A549 (cell line): ENCODE data around the gene HP1BP3. TPM values are rescaled to one million over a fixed set of nuclear protein-coding genes. Genes with fewer than 3 reads are reported as not detected.

Experiments used
- ATAC-seq, 2 experiments: fragments of 200-7000 bp in 1 of 2; fragments of >200 bp in 1 of 2; cut with Nextera tagmentation in 1 of 2; cut with Tn5 transposase in 1 of 2; 3 replicates each; pipeline versions ENCODE4 v1.8.0 to v1.9.1; 2018 to 2020; ENCODE audit warnings: mild to moderate bottlenecking in 1 of 2, moderate library complexity in 1 of 2
- CTCF ChIA-PET: fragments of 300-600 bp; sonication (Branson Sonifier 250); formaldehyde crosslinking; extraction: SDS; loops from one replicate; lab custom pipeline; 2021; ENCODE audit warnings: antibody characterized with exemption, inconsistent platforms; lab: Yijun Ruan, JAX
- POLR2A ChIA-PET: fragments of 350-600 bp; formaldehyde crosslinking; extraction: SDS; loops from one replicate; lab custom pipeline; 2021; ENCODE audit warnings: antibody characterized with exemption, inconsistent platforms; lab: Yijun Ruan, JAX
- DNase-seq, 2 experiments: peaks; one replicate each; pipeline versions ENCODE4 v3.0.0 to v3.0.0-alpha.2; 2011 to 2016; ENCODE audit warnings: low read depth in 1 of 2, low spot score in 1 of 2
- FAIRE-seq: peaks from 2 replicates; lab custom pipeline; 2011; peaks lifted over from hg19 to GRCh38; lab: Jason Lieb, UNC
- H3K27ac ChIP-seq, 2 experiments: fragments of >200 bp; sonication (Bioruptor Twin); formaldehyde crosslinking; 3 replicates each; pipeline ENCODE4 v1.5.1; 2016 to 2017
- H3K4me1 ChIP-seq: fragments of >200 bp; sonication (Bioruptor Twin); formaldehyde crosslinking; 3 replicates; pipeline ENCODE4 v1.6.1; 2016
- H3K4me2 ChIP-seq: fragments of >200 bp; sonication (Bioruptor Twin); formaldehyde crosslinking; 3 replicates; pipeline ENCODE4 v1.6.1; 2016
- H3K4me3 ChIP-seq: fragments of >200 bp; sonication (Bioruptor Twin); formaldehyde crosslinking; 3 replicates; pipeline ENCODE4 v1.5.1; 2016
- H3K9me3 ChIP-seq: fragments of >200 bp; sonication (Bioruptor Twin); formaldehyde crosslinking; 3 replicates; pipeline ENCODE4 v1.6.1; 2016
- BHLHE40 ChIP-seq: IDR thresholded peaks from 2 replicates; pipeline ENCODE4 v1.6.1; 2012; ENCODE audit warnings: low read depth, low read length, inconsistent platforms
- CEBPB ChIP-seq, 2 experiments: fragments of >200 bp in 1 of 2; sonication (Bioruptor Twin) in 1 of 2; formaldehyde crosslinking in 1 of 2; IDR thresholded peaks; 2 replicates each; pipeline ENCODE4 v1.6.1; 2012 to 2016
- CHD2 ChIP-seq: fragments of 150-350 bp; IDR thresholded peaks from 2 replicates; pipeline ENCODE4 v1.6.1; 2014; ENCODE audit warnings: low read length; ENCODE audit not compliant: partially characterized antibody
- E2F6 ChIP-seq: IDR thresholded peaks from 2 replicates; pipeline ENCODE4 v1.6.1; 2012; ENCODE audit warnings: low read depth, borderline replicate concordance
- ESRRA ChIP-seq: fragments of 150-350 bp; IDR thresholded peaks from 2 replicates; pipeline ENCODE4 v1.6.1; 2014; ENCODE audit warnings: mild to moderate bottlenecking, low read length, borderline replicate concordance
- FOSL2 ChIP-seq, 2 experiments: fragments of 450-650 bp in 1 of 2; fragments of >200 bp in 1 of 2; sonication (Bioruptor Twin) in 1 of 2; formaldehyde crosslinking; IDR thresholded peaks; 2 replicates each; pipeline versions ENCODE4 v1.5.0 to v1.6.1; 2016 to 2020; ENCODE audit warnings: mild to moderate bottlenecking in 1 of 2, moderate library complexity in 1 of 2
- FOXS1 ChIP-seq: fragments of 250-450 bp; sonication (Bioruptor Pico); IDR thresholded peaks from 2 replicates; pipeline ENCODE4 v1.5.0; 2020; ENCODE audit warnings: mild to moderate bottlenecking, moderate library complexity
- GATA3 ChIP-seq: IDR thresholded peaks from 2 replicates; pipeline ENCODE4 v1.6.1; 2012; ENCODE audit warnings: borderline replicate concordance
- HDAC2 ChIP-seq: fragments of 200-600 bp; sonication (generic); IDR thresholded peaks from 2 replicates; pipeline ENCODE4 v1.6.1; 2016
- HEYL ChIP-seq: fragments of 250-450 bp; sonication (Bioruptor Pico); IDR thresholded peaks from 2 replicates; pipeline ENCODE4 v1.8.0; 2021; ENCODE audit warnings: mild to moderate bottlenecking, moderate library complexity
- KDM1A ChIP-seq: fragments of 200-600 bp; sonication (generic); IDR thresholded peaks from 2 replicates; pipeline ENCODE4 v1.6.1; 2016; ENCODE audit warnings: low read depth, mild to moderate bottlenecking
- MAX ChIP-seq: IDR thresholded peaks from 2 replicates; pipeline ENCODE4 v1.6.1; 2012
- MYC ChIP-seq: IDR thresholded peaks from 2 replicates; pipeline ENCODE4 v1.6.1; 2012; ENCODE audit warnings: mild to moderate bottlenecking, inconsistent platforms, low read length, improper control_type of control experiment, borderline replicate concordance
- NPAS2 ChIP-seq: fragments of 250-450 bp; sonication (Bioruptor Pico); IDR thresholded peaks from 2 replicates; pipeline ENCODE4 v1.8.0; 2022; ENCODE audit warnings: mild to moderate bottlenecking, moderate library complexity, borderline replicate concordance
- NR3C1 ChIP-seq: fragments of >200 bp; sonication (Bioruptor Twin); formaldehyde crosslinking; IDR thresholded peaks from 3 replicates; pipeline ENCODE4 v1.6.1; 2017
- PBX3 ChIP-seq: IDR thresholded peaks from 2 replicates; pipeline ENCODE4 v1.6.1; 2012
- POLR2A ChIP-seq: IDR thresholded peaks from 2 replicates; pipeline ENCODE4 v1.6.1; 2012; ENCODE audit warnings: mild to moderate bottlenecking, low read length
- RAD21 ChIP-seq, 2 experiments: fragments of >200 bp in 1 of 2; sonication (Bioruptor Twin) in 1 of 2; formaldehyde crosslinking in 1 of 2; IDR thresholded peaks in 1 of 2; conservative IDR thresholded peaks in 1 of 2; 2 replicates in 1 of 2; 3 replicates in 1 of 2; pipeline ENCODE4 v1.6.1; 2012 to 2018; ENCODE audit warnings: inconsistent platforms in 1 of 2
- RCOR1 ChIP-seq: fragments of 150-350 bp; IDR thresholded peaks from 2 replicates; pipeline ENCODE4 v1.6.1; 2014; ENCODE audit warnings: antibody characterized with exemption, low read length, low read depth
- SMC3 ChIP-seq: fragments of >200 bp; sonication (Bioruptor Twin); formaldehyde crosslinking; IDR thresholded peaks from 3 replicates; pipeline ENCODE4 v1.6.1; 2018; ENCODE audit warnings: inconsistent platforms
- ZC3H11A ChIP-seq: fragments of 450-650 bp; IDR thresholded peaks from 2 replicates; pipeline ENCODE4 v1.6.1; 2014; ENCODE audit warnings: antibody characterized with exemption, mild to moderate bottlenecking
- ZSCAN20 ChIP-seq: fragments of 250-450 bp; sonication (Bioruptor Pico); IDR thresholded peaks from 2 replicates; pipeline ENCODE4 v1.8.0; 2022; ENCODE audit warnings: mild to moderate bottlenecking, moderate library complexity
- WGBS: methylation state at CpG from one replicate; pipeline ENCODE4 v1.1.6; 2017; ENCODE audit errors: missing lambda C conversion rate; 5-methylcytosine and 5-hydroxymethylcytosine counted together
- polyA plus RNA-seq, 4 experiments: library from polyadenylated mRNA; depleted of rRNA in 3 of 4; stranded (reverse); fragments of >200 nt; fragmentation: RNase III in 1 of 4; extraction: RNeasy Plus Mini Kit Qiagen cat#74134 plus additional on column Dnase treatment in 1 of 4; gene quantifications; 2 replicates in 3 of 4; 3 replicates in 1 of 4; pipeline ENCODE4 v1.2.3, GENCODE V29; 2011 to 2017

Gene HP1BP3
- polyA plus RNA-seq, 2 of the 4 experiments (the other 2 are of a cell fraction) = 159 to 214 TPM

DNA sequence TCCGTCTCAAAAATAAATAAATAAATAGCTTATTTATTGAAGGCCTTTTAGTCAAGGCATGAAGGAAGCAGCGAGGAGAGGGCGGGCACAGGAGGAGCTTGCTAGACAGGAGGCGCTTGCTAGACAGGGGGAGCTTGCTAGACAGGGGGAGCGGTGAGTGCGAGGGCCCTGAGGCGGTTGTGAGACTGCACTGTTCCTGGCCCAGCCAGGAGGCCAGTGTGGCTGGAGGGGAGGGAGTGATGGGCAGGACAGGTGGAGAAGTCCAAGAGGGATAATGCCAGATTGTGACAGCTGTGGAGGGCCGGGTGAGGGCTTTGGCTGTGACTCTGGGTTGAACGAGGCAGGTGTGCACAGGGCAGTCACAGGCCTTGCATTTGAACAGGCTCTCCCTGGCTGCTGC, 87.5 kb downstream of the HP1BP3 start:
- CTCF ChIA-PET = interaction anchor here (0.7 to 5.0 kb wide), 2 partner anchors 11 to 496 kb away, joined by 3 to 55 read pairs; no protein-coding TSS in a partner anchor
- FAIRE-seq = no peak
- H3K27ac ChIP-seq = peak overlapping the region; percentile 97; a peak in 5 of 6 replicates
- TF ChIP-seq NR3C1 (no peak), BHLHE40 (no peak), HEYL (CRISPR knock-in tag) (no peak), KDM1A (no peak), RCOR1 (no peak), E2F6 (no peak), ZC3H11A (no peak), SMC3 (no peak), POLR2A (no peak), HDAC2 (no peak), CHD2 (no peak)
- TF ChIP-seq, all 56 proteins: peak for 0
- peaks cover 28% of the 10 kb centered on the region for H3K4me1 ChIP-seq
- WGBS = 87% methylated on average over 9 of the region's 9 CpGs
- POLR2A ChIA-PET = no interaction called here
- no peak overlapping the region for H3K4me2 ChIP-seq
- ATAC-seq (no peak), DNase-seq (no peak)
- no peak overlapping the region for H3K4me3 ChIP-seq
- no peaks in the 10 kb centered on the region for H3K9me3 ChIP-seq

- H3K4me3 ChIP-seq = no peak overlapping the region
- ATAC-seq (no peak), FAIRE-seq (no peak), DNase-seq (peak in 1 of 2 experiments; percentile 37)
- peak overlapping the region; percentile 97 for H3K27ac ChIP-seq
- TF ChIP-seq MYC (no peak), FOSL2 (IDR thresholded peaks at IDR 0.05) (no peak), FOSL2 (CRISPR knock-in tag; IDR thresholded peaks at IDR 0.05) (0 out of 2 replicates have a peak, but pooled peaks have one; percentile 20), MAX (peak; percentile 81), E2F6 (no peak; the same call in 1 of the 2 replicates), ZSCAN20 (CRISPR knock-in tag) (no peak), GATA3 (peak; percentile 25; the same call in 1 of the 2 replicates)
- peak overlapping the region; percentile 79 for H3K4me2 ChIP-seq
- peaks cover 28% of the 10 kb centered on the region for H3K4me1 ChIP-seq
- CTCF ChIA-PET = interaction anchor here (0.6 to 5.0 kb wide), 7 partner anchors 9 to 497 kb away, joined by 3 to 55 read pairs (median 4); partner anchors contain the start of gene HP1BP3
- H3K9me3 ChIP-seq = no peaks in the 10 kb centered on the region
- POLR2A ChIA-PET = no interaction called here
- WGBS = 59% methylated on average over 18 of the region's 18 CpGs
Measured at GRCh38 chr1:20698195-20698910, 88.8 kb downstream of the HP1BP3 start.

GRCh38 chr1:20697563-20697962, 89.5 kb downstream of the HP1BP3 start:
- peak overlapping the region; percentile 97 for H3K27ac ChIP-seq
- ChIA-PET POLR2A (interaction anchor here (1.3 kb wide), 1 partner anchor 36 kb away, joined by 4 read pairs; the partner anchor contains the start of gene DDOST), CTCF (interaction anchor here (1.0 to 5.0 kb wide), 17 partner anchors 9 to 671 kb away, joined by 3 to 55 read pairs (median 4); partner anchors contain the start of gene KIF17)
- TF ChIP-seq CEBPB (IDR thresholded peaks at IDR 0.05) (no peak), FOXS1 (CRISPR knock-in tag) (no peak), CHD2 (no peak), RAD21 (conservative IDR thresholded peaks at IDR 0.05 in 1 of 2, IDR thresholded peaks at IDR 0.05 in 1 of 2) (no peak), SMC3 (no peak), PBX3 (no peak), NPAS2 (no peak), ESRRA (no peak)
- H3K4me2 ChIP-seq = peak overlapping the region; percentile 79
- FAIRE-seq (no peak), ATAC-seq (no peak), DNase-seq (no peak)
- peaks cover 28% of the 10 kb centered on the region for H3K4me1 ChIP-seq
- 92% methylated on average over 12 of the region's 12 CpGs for WGBS
- H3K9me3 ChIP-seq = no peaks in the 10 kb centered on the region
- no peak overlapping the region; the same call in 2 of the 3 replicates for H3K4me3 ChIP-seq
